ENCODE measurements around the gene PTPRA. TPM values are rescaled to one million over a fixed set of nuclear protein-coding genes. Genes with fewer than 3 reads are reported as not detected.

Gene PTPRA
- total and polyA plus RNA-seq, 8 donors = 8.1 to 157 (median 21.8) TPM

DNA sequence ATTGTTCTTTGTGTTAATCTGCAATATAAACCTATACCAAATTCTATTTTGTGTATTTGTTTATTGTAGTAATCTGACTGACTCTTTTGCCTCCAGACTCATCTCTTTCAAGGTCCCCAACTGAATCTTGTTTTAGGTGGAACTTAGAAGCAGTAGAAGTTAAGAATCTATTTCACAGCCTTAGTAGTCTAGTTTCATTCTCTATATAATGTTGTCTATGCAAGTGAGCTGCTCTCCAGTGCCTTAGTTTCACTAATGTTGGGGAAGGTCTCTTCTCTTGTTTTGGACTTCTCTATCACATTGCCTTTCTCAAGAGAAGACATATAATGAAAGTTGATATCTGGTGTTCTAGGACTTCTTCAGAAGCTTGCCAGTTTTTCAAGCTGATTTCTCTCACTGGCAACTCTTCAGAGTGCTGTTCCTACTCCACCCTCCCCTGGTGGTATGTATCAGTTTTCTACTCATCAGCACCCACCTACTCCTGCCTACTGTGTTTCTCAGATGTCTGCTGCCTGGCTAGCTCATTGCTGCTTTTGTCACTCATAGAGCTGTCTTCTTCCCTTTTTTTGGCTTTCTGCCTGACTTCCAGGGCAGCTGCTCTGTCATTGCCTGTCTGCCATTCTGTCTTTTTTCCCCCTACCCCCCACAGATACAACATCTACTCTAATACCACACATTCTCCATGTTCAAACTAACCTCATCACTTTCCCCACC lies 82.1 kb downstream of the PTPRA start:
- Histone ChIP-seq H3K36me3 (peaks cover 0 to 35% (median 29%) of the 10 kb centered on the region in 4 donors), H3K9me3 (no peaks in the 10 kb centered on the region), H3K27ac (no peak overlapping the region), H3K4me1 (no peaks in the 10 kb centered on the region), H3K4me3 (no peak overlapping the region), H3K27me3 (no peaks in the 10 kb centered on the region)
- no peak for DNase-seq
- no peak for TF ChIP-seq POLR2AphosphoS5 (IDR thresholded peaks at IDR 0.05)
- no peak for TF ChIP-seq CTCF (IDR thresholded peaks at IDR 0.05)
- TF ChIP-seq EP300 (IDR thresholded peaks at IDR 0.05) = no peak
- no peak for TF ChIP-seq POLR2A (IDR thresholded peaks at IDR 0.05)
- intact Hi-C loops (cut with DNase I; ENCODE audit: low total_unique reads) = no loop called here

GRCh38 chr20:2956480-2956879 lies 83.2 kb downstream of the PTPRA start:
- H3K9me3 ChIP-seq = no peaks in the 10 kb centered on the region
- 91 to 97% (median 91%) methylated on average over 2 of the region's 2 CpGs for WGBS, 5 donors
- H3K4me3 ChIP-seq = no peak overlapping the region
- no peaks in the 10 kb centered on the region for H3K4me1 ChIP-seq
- no peaks in the 10 kb centered on the region for H3K27me3 ChIP-seq
- no peak for TF ChIP-seq POLR2AphosphoS5 (IDR thresholded peaks at IDR 0.05)
- TF ChIP-seq EP300 (IDR thresholded peaks at IDR 0.05) = no peak
- no peak for TF ChIP-seq CTCF (IDR thresholded peaks at IDR 0.05)
- no peak for TF ChIP-seq POLR2A (IDR thresholded peaks at IDR 0.05)
- no peak overlapping the region for H3K27ac ChIP-seq
- intact Hi-C loops (cut with DNase I; ENCODE audit: low total_unique reads) = no loop called here
- H3K36me3 ChIP-seq = peaks cover 0 to 26% (median 22%) of the 10 kb centered on the region in 4 donors
- DNase-seq = no peak

- TF ChIP-seq CTCF (IDR thresholded peaks at IDR 0.05) = no peak
- TF ChIP-seq EP300 (IDR thresholded peaks at IDR 0.05) = no peak
- no peak for TF ChIP-seq POLR2A (IDR thresholded peaks at IDR 0.05)
- no peak for TF ChIP-seq POLR2AphosphoS5 (IDR thresholded peaks at IDR 0.05)
- peaks cover 6 to 60% (median 58%) of the 10 kb centered on the region in 4 donors for H3K36me3 ChIP-seq
- H3K9me3 ChIP-seq = no peaks in the 10 kb centered on the region
- H3K27ac ChIP-seq = no peak overlapping the region
- no peaks in the 10 kb centered on the region for H3K27me3 ChIP-seq
- no peak overlapping the region for H3K4me3 ChIP-seq
- H3K4me1 ChIP-seq = no peaks in the 10 kb centered on the region
- no peak for DNase-seq
- 83 to 93% (median 91%) methylated on average over 3 of the region's 3 CpGs for WGBS, 5 donors
- intact Hi-C loops (cut with DNase I; ENCODE audit: low total_unique reads) = no loop called here
Observed at GRCh38 chr20:2967841-2968240, 94.6 kb downstream of the PTPRA start.

GRCh38 chr20:2972126-2972525 lies 98.8 kb downstream of the PTPRA start:
- no peaks in the 10 kb centered on the region for H3K9me3 ChIP-seq
- intact Hi-C loops (cut with DNase I; ENCODE audit: low total_unique reads) = no loop called here
- 89 to 97% (median 94%) methylated on average over 5 of the region's 5 CpGs for WGBS, 5 donors
- H3K4me1 ChIP-seq = no peaks in the 10 kb centered on the region
- H3K27ac ChIP-seq = no peak overlapping the region
- TF ChIP-seq POLR2AphosphoS5 (IDR thresholded peaks at IDR 0.05) (no peak), CTCF (IDR thresholded peaks at IDR 0.05) (no peak), EP300 (IDR thresholded peaks at IDR 0.05) (no peak), POLR2A (IDR thresholded peaks at IDR 0.05) (no peak)
- no peak overlapping the region for H3K4me3 ChIP-seq
- no peak for DNase-seq
- peaks cover 0 to 35% (median 26%) of the 10 kb centered on the region in 4 donors for H3K36me3 ChIP-seq
- no peaks in the 10 kb centered on the region for H3K27me3 ChIP-seq

All from stomach (tissue), 9 donors.